MM.1S (cell line): Measurements from ENCODE around the gene KAZALD1.

Source experiments
- DNase-seq: peaks from one replicate; pipeline ENCODE4 v3.0.0-alpha.2; 2015
- H2AFZ ChIP-seq: fragments of 300-600 bp; sonication (generic); 2 replicates; pipeline ENCODE4 v1.6.0; 2016; ENCODE audit warnings: antibody characterized with exemption, low read length
- H3F3A ChIP-seq: fragments of 300-600 bp; sonication (generic); 2 replicates; pipeline ENCODE4 v1.6.1; 2016; ENCODE audit warnings: mild to moderate bottlenecking, antibody characterized with exemption, low read length, moderate library complexity, mixed read lengths; ENCODE audit not compliant: insufficient read depth
- H3K27ac ChIP-seq: fragments of 300-600 bp; sonication (generic); 2 replicates; pipeline ENCODE4 v1.5.1; 2016; ENCODE audit warnings: mild to moderate bottlenecking, low read length
- H3K27me3 ChIP-seq: fragments of 300-600 bp; sonication (generic); replicated peaks from 2 replicates; pipeline ENCODE4 v1.6.0; 2016; ENCODE audit warnings: low read length; ENCODE audit not compliant: insufficient read depth
- H3K36me3 ChIP-seq: fragments of 300-600 bp; sonication (generic); replicated peaks from 2 replicates; pipeline ENCODE4 v1.6.1; 2016; ENCODE audit warnings: mild to moderate bottlenecking, low read length, mixed read lengths; ENCODE audit not compliant: insufficient read depth
- H3K4me1 ChIP-seq: fragments of 300-600 bp; sonication (generic); 2 replicates; pipeline ENCODE4 v1.6.1; 2016; ENCODE audit warnings: low read length, mixed read lengths
- H3K4me2 ChIP-seq: fragments of 300-600 bp; sonication (generic); 2 replicates; pipeline ENCODE4 v1.6.0; 2016; ENCODE audit warnings: low read depth, low read length
- H3K4me3 ChIP-seq: fragments of 300-600 bp; sonication (generic); 2 replicates; pipeline ENCODE4 v1.5.1; 2016; ENCODE audit warnings: low read length, mixed read lengths
- H3K79me2 ChIP-seq: fragments of 300-600 bp; sonication (generic); 2 replicates; pipeline ENCODE4 v1.6.1; 2016; ENCODE audit warnings: mixed run types, low read length, mixed read lengths
- H3K9ac ChIP-seq: fragments of 300-600 bp; sonication (generic); 2 replicates; pipeline ENCODE4 v1.6.1; 2016; ENCODE audit warnings: low read length, mixed read lengths
- H3K9me2 ChIP-seq: fragments of 300-600 bp; sonication (generic); replicated peaks from 2 replicates; pipeline ENCODE4 v1.6.1; 2016; ENCODE audit warnings: mild to moderate bottlenecking, low read length, mixed read lengths; ENCODE audit not compliant: insufficient read depth
- H3K9me3 ChIP-seq: fragments of 300-600 bp; sonication (generic); replicated peaks from 2 replicates; pipeline ENCODE4 v1.6.1; 2016; ENCODE audit warnings: mild to moderate bottlenecking, low read length, mixed read lengths; ENCODE audit not compliant: insufficient read depth
- H4K20me1 ChIP-seq: fragments of 300-600 bp; sonication (generic); 2 replicates; pipeline ENCODE4 v1.6.1; 2016; ENCODE audit warnings: mild to moderate bottlenecking, low read length, moderate library complexity, mixed read lengths; ENCODE audit not compliant: insufficient read depth
- CTCF ChIP-seq: fragments of 300-600 bp; sonication (generic); IDR thresholded peaks from 2 replicates; pipeline ENCODE4 v1.5.1; 2016; ENCODE audit warnings: antibody characterized with exemption, low read length, mixed read lengths
- EZH2 ChIP-seq: fragments of 300-600 bp; sonication (generic); optimal IDR thresholded peaks from 2 replicates; pipeline ENCODE3; 2017; ENCODE audit warnings: low read depth, mild to moderate bottlenecking, antibody characterized with exemption, low read length, mixed read lengths
- EZH2phosphoT487 ChIP-seq: fragments of 300-600 bp; sonication (generic); IDR thresholded peaks from 2 replicates; pipeline ENCODE4 v1.6.1; 2018; ENCODE audit warnings: antibody characterized with exemption, low read length

Gene KAZALD1

DNA sequence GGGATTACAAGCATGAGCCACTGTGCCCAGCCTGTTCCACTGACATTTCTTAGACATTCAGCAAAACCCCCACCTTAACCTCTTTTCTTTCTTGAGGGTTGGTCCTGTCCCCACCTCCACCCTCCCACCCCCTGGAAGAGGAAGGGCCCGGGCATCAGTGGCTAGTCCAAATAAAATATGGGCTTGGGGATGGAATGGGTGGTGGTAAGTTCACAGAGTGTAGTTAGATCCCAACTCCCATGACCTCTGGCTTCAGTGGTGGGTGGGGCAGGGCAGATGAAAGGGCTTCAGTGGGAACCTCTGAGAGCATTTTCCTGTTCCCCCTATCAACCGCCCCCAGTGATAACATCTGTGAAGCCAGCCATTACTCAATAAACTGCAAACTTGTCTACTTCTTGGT is 20.9 kb upstream of the KAZALD1 start:
- no peak overlapping the region for H3K4me2 ChIP-seq
- H3K27ac ChIP-seq = no peak overlapping the region

DNA sequence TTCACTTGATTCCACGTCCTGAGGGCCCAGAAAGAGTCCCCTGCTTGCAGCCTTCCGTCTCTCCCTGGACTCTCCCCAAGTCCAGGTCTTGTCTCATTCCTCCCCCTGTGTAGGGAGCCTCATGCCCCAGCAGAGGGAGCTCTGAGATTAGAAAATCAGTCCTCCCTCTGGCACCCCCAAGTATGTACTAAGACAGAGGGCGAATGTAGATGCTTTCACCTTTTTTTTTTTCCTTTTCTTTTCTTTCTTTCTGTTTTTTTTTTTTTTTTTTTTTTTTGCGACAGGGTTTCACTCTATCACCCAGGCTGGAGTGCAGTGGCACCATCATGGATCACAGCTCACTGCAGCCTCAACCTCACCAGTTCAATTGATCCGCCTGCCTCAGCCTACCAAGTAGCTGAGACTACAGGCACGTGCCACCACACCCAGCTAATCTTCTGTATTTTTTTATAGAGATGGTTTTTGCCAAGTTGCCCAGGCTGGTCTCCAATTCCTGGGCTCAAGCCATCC is 20.5 kb upstream of the KAZALD1 start:
- Histone ChIP-seq H3K9me2 (no peaks in the 10 kb centered on the region), H3K4me1 (peaks cover 17% of the 10 kb centered on the region), H3K36me3 (no peaks in the 10 kb centered on the region), H3K9me3 (no peaks in the 10 kb centered on the region), H3K79me2 (no peaks in the 10 kb centered on the region), H4K20me1 (no peaks in the 10 kb centered on the region), H3K4me3 (no peak overlapping the region), H3F3A (peaks cover 7% of the 10 kb centered on the region; the same call in 1 of the 2 replicates), H3K27ac (no peak overlapping the region), H3K9ac (no peak overlapping the region), H2AFZ (no peak overlapping the region), H3K4me2 (no peak overlapping the region), H3K27me3 (no peaks in the 10 kb centered on the region; the same call in 1 of the 2 replicates)
- DNase-seq = peak; percentile 78
- TF ChIP-seq CTCF (peak; percentile 85), EZH2phosphoT487 (no peak), EZH2 (no peak)

More for the DNA sequence above, 20.9 kb upstream of the KAZALD1 start:
- no peaks in the 10 kb centered on the region for H3K9me2 ChIP-seq
- H3K4me3 ChIP-seq = no peak overlapping the region
- DNase-seq = no peak
- no peaks in the 10 kb centered on the region for H4K20me1 ChIP-seq
- no peak overlapping the region for H3K9ac ChIP-seq
- H3K79me2 ChIP-seq = no peaks in the 10 kb centered on the region
- H3K4me1 ChIP-seq = peaks cover 17% of the 10 kb centered on the region
- no peak for TF ChIP-seq EZH2
- TF ChIP-seq CTCF = no peak
- no peak for TF ChIP-seq EZH2phosphoT487
- peaks cover 4% of the 10 kb centered on the region for H3K27me3 ChIP-seq
- H3F3A ChIP-seq = peaks cover 7% of the 10 kb centered on the region; the same call in 1 of the 2 replicates
- no peaks in the 10 kb centered on the region for H3K9me3 ChIP-seq
- no peak overlapping the region for H2AFZ ChIP-seq
- H3K36me3 ChIP-seq = no peaks in the 10 kb centered on the region

GRCh38 chr10:101042118-101042517 is 19.7 kb upstream of the KAZALD1 start:
- H3K36me3 ChIP-seq = no peaks in the 10 kb centered on the region
- peak overlapping the region; percentile 68 for H2AFZ ChIP-seq
- no peak for DNase-seq
- no peak overlapping the region; the same call in 1 of the 2 replicates for H3K9ac ChIP-seq
- no peaks in the 10 kb centered on the region for H3K9me2 ChIP-seq
- H3K27ac ChIP-seq = no peak overlapping the region
- H3K4me2 ChIP-seq = peak overlapping the region; percentile 75; the same call in 1 of the 2 replicates
- no peaks in the 10 kb centered on the region for H4K20me1 ChIP-seq
- no peaks in the 10 kb centered on the region for H3K79me2 ChIP-seq
- no peaks in the 10 kb centered on the region; the same call in 1 of the 2 replicates for H3K27me3 ChIP-seq
- peaks cover 7% of the 10 kb centered on the region; the same call in 1 of the 2 replicates for H3F3A ChIP-seq
- no peak overlapping the region for H3K4me3 ChIP-seq
- peaks cover 17% of the 10 kb centered on the region for H3K4me1 ChIP-seq
- TF ChIP-seq CTCF (no peak), EZH2 (no peak)
- no peaks in the 10 kb centered on the region for H3K9me3 ChIP-seq
